Activated CD8-positive, alpha-beta memory T cell treated with anti-CD3 and anti-CD28 coated beads for 1 hour (primary cell): ENCODE measurements around the gene USP15.
A peak's percentile ranks its signal among the peaks of the same experiment; 100 is the strongest.
"Not testable (repeated sequence)": the region's sequence is repeated elsewhere in the genome, so short reads cannot be mapped to it uniquely, and the experiment has no call there.

Experiments
- DNase-seq, 2 donors: peaks; one replicate each; pipeline ENCODE4 v3.0.0-alpha.2; 2020; ENCODE audit warnings: low read depth in 1 of 2; ENCODE audit errors: extremely low read depth in 1 of 2

USP15 gene

GRCh38 chr12:62365846-62366245 lies 105.6 kb downstream of the USP15 start:
- DNase-seq: not testable (repeated sequence)

GRCh38 chr12:62368430-62369223 lies 108.4 kb downstream of the USP15 start:
- DNase-seq: not testable (repeated sequence)

- no peak for DNase-seq
Observed at GRCh38 chr12:62370189-62370588, 110.0 kb downstream of the USP15 start.

GRCh38 chr12:62371661-62372060 lies 111.5 kb downstream of the USP15 start:
- DNase-seq: no peak

GRCh38 chr12:62372134-62372533 lies 111.9 kb downstream of the USP15 start:
- no peak for DNase-seq

GRCh38 chr12:62372825-62373224 lies 112.6 kb downstream of the USP15 start:
- DNase-seq: no peak

- no peak for DNase-seq
Observed at GRCh38 chr12:62375603-62376002, 115.4 kb downstream of the USP15 start.

GRCh38 chr12:62379026-62379722 lies 119.0 kb downstream of the USP15 start:
- no peak for DNase-seq

GRCh38 chr12:62379723-62380045 lies 119.5 kb downstream of the USP15 start:
- DNase-seq: no peak

GRCh38 chr12:62382526-62382925 lies 122.3 kb downstream of the USP15 start:
- no peak for DNase-seq

- no peak for DNase-seq
Observed at GRCh38 chr12:62396750-62397149, 136.5 kb downstream of the USP15 start.

GRCh38 chr12:62400135-62400534 lies 139.9 kb downstream of the USP15 start:
- no peak for DNase-seq

GRCh38 chr12:62401631-62402030 lies 141.4 kb downstream of the USP15 start:
- DNase-seq: no peak

GRCh38 chr12:62403031-62403430 lies 142.8 kb downstream of the USP15 start:
- no peak for DNase-seq

- DNase-seq: no peak
Observed at GRCh38 chr12:62407587-62407986, 147.4 kb downstream of the USP15 start.

- DNase-seq: no peak
Observed at GRCh38 chr12:62409068-62409467, 148.9 kb downstream of the USP15 start.

- no peak for DNase-seq
Observed at GRCh38 chr12:62414180-62414579, 154.0 kb downstream of the USP15 start.

GRCh38 chr12:62426089-62426488 lies 165.9 kb downstream of the USP15 start:
- no peak for DNase-seq

- DNase-seq: no peak
Observed at GRCh38 chr12:62429457-62429856, 169.3 kb downstream of the USP15 start.

GRCh38 chr12:62434494-62435302 lies 174.5 kb downstream of the USP15 start:
- no peak for DNase-seq

- DNase-seq: peak in 1 of 2 donors; percentile 4
Observed at GRCh38 chr12:62435303-62436163, 175.3 kb downstream of the USP15 start.
